ENCODE measurements around the gene SLC38A10. TPM values are rescaled to one million over a fixed set of nuclear protein-coding genes. Genes with fewer than 3 reads are reported as not detected.

Gene SLC38A10
- total RNA-seq, 1 experiment from 2014 or later = 75.1 TPM

DNA sequence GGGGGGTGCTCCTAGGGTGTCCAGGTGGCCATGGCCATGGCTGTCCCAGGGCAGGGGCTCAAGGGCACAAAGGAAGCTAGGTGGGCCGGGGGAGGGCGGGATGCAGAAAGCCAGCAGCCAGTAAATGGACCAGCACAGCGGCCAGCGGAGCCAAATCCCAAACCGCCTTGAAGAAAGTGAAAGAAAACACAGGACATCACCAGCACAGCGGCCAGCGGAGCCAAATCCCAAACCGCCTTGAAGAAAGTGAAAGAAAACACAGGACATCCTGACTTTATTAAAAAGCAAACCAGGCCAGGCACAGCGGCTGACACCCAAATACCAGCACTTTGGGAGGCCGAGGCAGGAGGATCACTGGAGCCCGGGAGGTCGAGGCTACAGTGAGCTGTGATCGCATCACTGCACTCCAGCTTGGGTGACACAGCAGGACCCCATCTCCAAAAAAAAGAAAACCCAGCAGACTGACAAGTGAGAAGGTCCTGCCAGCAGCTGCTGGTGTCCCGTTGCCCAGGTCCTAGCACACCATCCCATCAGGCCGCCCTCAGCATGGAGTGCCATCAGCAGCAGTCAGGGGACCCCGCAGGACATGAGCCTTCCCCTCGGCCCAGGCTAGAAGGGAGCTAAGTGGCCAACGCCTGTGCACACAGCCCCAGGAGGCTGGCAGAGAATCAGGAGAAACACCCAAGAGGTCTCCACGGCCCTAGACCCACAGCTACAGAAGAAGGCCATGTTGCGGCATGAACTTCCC lies 17.0 kb downstream of the SLC38A10 start:
- Histone ChIP-seq H3K4me1 (ENCODE audit: insufficient read depth, low read length, poor library complexity, severe bottlenecking) (no peaks in the 10 kb centered on the region), H3K27me3 (replicated peaks; ENCODE audit: insufficient read depth, low read depth, low read length, poor library complexity) (no peaks in the 10 kb centered on the region), H3K4me3 (ENCODE audit: low read depth, low read length, poor library complexity, severe bottlenecking) (no peak overlapping the region), H3K9me3 (ENCODE audit: low read depth, low read length, poor library complexity, severe bottlenecking) (no peaks in the 10 kb centered on the region), H3K36me3 (ENCODE audit: insufficient read depth, low read length, poor library complexity, severe bottlenecking) (peaks cover 27% of the 10 kb centered on the region), H3K27ac (ENCODE audit: low read depth, low read length, poor library complexity, severe bottlenecking) (no peak overlapping the region)
- POLR2A ChIA-PET (ENCODE audit: low non-redundant PET) = no interaction called here
- BruUV-seq (replicated peaks) = no TSS peak
- intact Hi-C loops (cut with micrococcal nuclease; ENCODE audit: unreplicated experiment) = no loop called here
- TF ChIP-seq EZH2 (IDR thresholded peaks at IDR 0.05; ENCODE audit: borderline replicate concordance, low read depth, low read length, poor library complexity, severe bottlenecking) = no peak
- TF ChIP-seq, protein P1, sequence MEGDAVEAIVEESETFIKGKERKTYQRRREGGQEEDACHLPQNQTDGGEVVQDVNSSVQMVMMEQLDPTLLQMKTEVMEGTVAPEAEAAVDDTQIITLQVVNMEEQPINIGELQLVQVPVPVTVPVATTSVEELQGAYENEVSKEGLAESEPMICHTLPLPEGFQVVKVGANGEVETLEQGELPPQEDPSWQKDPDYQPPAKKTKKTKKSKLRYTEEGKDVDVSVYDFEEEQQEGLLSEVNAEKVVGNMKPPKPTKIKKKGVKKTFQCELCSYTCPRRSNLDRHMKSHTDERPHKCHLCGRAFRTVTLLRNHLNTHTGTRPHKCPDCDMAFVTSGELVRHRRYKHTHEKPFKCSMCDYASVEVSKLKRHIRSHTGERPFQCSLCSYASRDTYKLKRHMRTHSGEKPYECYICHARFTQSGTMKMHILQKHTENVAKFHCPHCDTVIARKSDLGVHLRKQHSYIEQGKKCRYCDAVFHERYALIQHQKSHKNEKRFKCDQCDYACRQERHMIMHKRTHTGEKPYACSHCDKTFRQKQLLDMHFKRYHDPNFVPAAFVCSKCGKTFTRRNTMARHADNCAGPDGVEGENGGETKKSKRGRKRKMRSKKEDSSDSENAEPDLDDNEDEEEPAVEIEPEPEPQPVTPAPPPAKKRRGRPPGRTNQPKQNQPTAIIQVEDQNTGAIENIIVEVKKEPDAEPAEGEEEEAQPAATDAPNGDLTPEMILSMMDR (conservative IDR thresholded peaks at IDR 0.05; ENCODE audit: low read depth, low read length) = no peak
- CTCF ChIA-PET = no interaction called here
- no peak for DNase-seq (ENCODE audit: low spot score)

DNA sequence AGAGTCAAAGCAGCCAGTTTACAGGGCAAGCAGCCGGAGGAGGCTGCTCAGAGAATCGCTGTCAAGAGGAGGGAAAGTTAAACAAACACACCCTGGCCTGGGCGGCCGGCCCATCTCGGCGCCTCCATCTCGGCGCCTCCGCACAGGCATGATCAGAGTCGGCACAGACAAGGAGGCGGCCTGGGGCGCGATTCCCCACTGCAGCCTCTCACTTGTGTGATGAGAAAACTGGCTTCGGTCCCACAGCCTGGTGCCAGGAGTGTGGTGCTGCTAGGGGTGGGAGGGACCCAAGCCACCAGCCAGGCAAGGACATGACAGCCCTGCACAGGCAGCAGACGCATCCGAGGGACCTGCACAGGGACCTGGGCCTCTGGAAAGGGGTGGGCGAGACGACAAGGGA lies 17.7 kb downstream of the SLC38A10 start:
- no peaks in the 10 kb centered on the region for H3K9me3 ChIP-seq (ENCODE audit: low read depth, low read length, poor library complexity, severe bottlenecking)

GRCh38 chr17:81276781-81277180 lies 18.3 kb downstream of the SLC38A10 start:
- Histone ChIP-seq H3K4me1 (ENCODE audit: insufficient read depth, low read length, poor library complexity, severe bottlenecking) (no peaks in the 10 kb centered on the region), H3K36me3 (ENCODE audit: insufficient read depth, low read length, poor library complexity, severe bottlenecking) (peaks cover 28% of the 10 kb centered on the region), H3K9me3 (ENCODE audit: low read depth, low read length, poor library complexity, severe bottlenecking) (no peaks in the 10 kb centered on the region), H3K27ac (ENCODE audit: low read depth, low read length, poor library complexity, severe bottlenecking) (no peak overlapping the region), H3K4me3 (ENCODE audit: low read depth, low read length, poor library complexity, severe bottlenecking) (no peak overlapping the region), H3K27me3 (replicated peaks; ENCODE audit: insufficient read depth, low read depth, low read length, poor library complexity) (no peaks in the 10 kb centered on the region)
- intact Hi-C loops (cut with micrococcal nuclease; ENCODE audit: unreplicated experiment) = no loop called here
- BruUV-seq (replicated peaks) = no TSS peak
- ChIA-PET CTCF (interaction anchor here (0.5 kb wide), 1 partner anchor 236 kb away, joined by 4 read pairs; no protein-coding TSS in a partner anchor), POLR2A (ENCODE audit: low non-redundant PET) (no interaction called here)
- TF ChIP-seq EZH2 (IDR thresholded peaks at IDR 0.05; ENCODE audit: borderline replicate concordance, low read depth, low read length, poor library complexity, severe bottlenecking) = no peak
- TF ChIP-seq, protein P1 (conservative IDR thresholded peaks at IDR 0.05; ENCODE audit: low read depth, low read length) = no peak
- DNase-seq (ENCODE audit: low spot score) = no peak

More for the DNA sequence above, 17.7 kb downstream of the SLC38A10 start:
- Histone ChIP-seq H3K27ac (ENCODE audit: low read depth, low read length, poor library complexity, severe bottlenecking) (no peak overlapping the region), H3K4me3 (ENCODE audit: low read depth, low read length, poor library complexity, severe bottlenecking) (no peak overlapping the region), H3K27me3 (replicated peaks; ENCODE audit: insufficient read depth, low read depth, low read length, poor library complexity) (no peaks in the 10 kb centered on the region), H3K4me1 (ENCODE audit: insufficient read depth, low read length, poor library complexity, severe bottlenecking) (no peaks in the 10 kb centered on the region), H3K36me3 (ENCODE audit: insufficient read depth, low read length, poor library complexity, severe bottlenecking) (peaks cover 28% of the 10 kb centered on the region)
- no peak for DNase-seq (ENCODE audit: low spot score)
- no TSS peak for BruUV-seq (replicated peaks)
- POLR2A ChIA-PET (ENCODE audit: low non-redundant PET) = no interaction called here
- TF ChIP-seq EZH2 (IDR thresholded peaks at IDR 0.05; ENCODE audit: borderline replicate concordance, low read depth, low read length, poor library complexity, severe bottlenecking) = no peak
- TF ChIP-seq, protein P1 (conservative IDR thresholded peaks at IDR 0.05; ENCODE audit: low read depth, low read length) = no peak
- CTCF ChIA-PET = no interaction called here
- intact Hi-C loops (cut with micrococcal nuclease; ENCODE audit: unreplicated experiment) = no loop called here
